GM12875 (cell line): ENCODE data around the gene DRC7.

Experiments used
- H3K4me3 ChIP-seq: one replicate; pipeline ENCODE4 v1.5.1; 2011; ENCODE audit warnings: low read depth, low read length, control low read depth
- TF ChIP-seq, protein P1 (sequence below): IDR thresholded peaks from 2 replicates; pipeline ENCODE4 v1.5.1; 2011; ENCODE audit warnings: low read depth, mild to moderate bottlenecking, control low read depth, inconsistent platforms, low read length, moderate library complexity, borderline replicate concordance; ENCODE audit not compliant: insufficient read depth

The DRC7 gene

DNA sequence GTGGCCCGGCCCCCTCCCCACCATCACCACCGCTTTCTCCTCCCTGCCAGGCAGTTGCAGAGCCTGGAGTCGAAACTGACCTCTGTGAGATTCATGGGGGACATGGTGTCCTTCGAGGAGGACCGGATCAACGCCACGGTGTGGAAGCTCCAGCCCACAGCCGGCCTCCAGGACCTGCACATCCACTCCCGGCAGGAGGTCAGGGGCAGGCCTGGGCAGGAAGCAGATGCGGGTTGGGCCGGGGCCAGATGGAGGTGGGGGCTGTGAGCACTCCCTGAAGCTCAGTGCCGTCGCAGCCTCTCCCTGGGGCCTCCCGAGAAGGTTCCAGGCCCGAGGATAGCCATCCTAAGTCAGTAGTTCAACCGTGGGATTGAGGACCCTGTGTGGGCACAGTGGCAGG lies 40.7 kb upstream of the DRC7 start:
- no peak overlapping the region for H3K4me3 ChIP-seq
- TF ChIP-seq, protein P1, sequence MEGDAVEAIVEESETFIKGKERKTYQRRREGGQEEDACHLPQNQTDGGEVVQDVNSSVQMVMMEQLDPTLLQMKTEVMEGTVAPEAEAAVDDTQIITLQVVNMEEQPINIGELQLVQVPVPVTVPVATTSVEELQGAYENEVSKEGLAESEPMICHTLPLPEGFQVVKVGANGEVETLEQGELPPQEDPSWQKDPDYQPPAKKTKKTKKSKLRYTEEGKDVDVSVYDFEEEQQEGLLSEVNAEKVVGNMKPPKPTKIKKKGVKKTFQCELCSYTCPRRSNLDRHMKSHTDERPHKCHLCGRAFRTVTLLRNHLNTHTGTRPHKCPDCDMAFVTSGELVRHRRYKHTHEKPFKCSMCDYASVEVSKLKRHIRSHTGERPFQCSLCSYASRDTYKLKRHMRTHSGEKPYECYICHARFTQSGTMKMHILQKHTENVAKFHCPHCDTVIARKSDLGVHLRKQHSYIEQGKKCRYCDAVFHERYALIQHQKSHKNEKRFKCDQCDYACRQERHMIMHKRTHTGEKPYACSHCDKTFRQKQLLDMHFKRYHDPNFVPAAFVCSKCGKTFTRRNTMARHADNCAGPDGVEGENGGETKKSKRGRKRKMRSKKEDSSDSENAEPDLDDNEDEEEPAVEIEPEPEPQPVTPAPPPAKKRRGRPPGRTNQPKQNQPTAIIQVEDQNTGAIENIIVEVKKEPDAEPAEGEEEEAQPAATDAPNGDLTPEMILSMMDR, result no peak

- H3K4me3 ChIP-seq, result no peak overlapping the region
- TF ChIP-seq, protein P1, result no peak
Measured at GRCh38 chr16:57656342-57656955, 38.2 kb upstream of the DRC7 start.

GRCh38 chr16:57657228-57657627 lies 37.4 kb upstream of the DRC7 start:
- H3K4me3 ChIP-seq, result no peak overlapping the region
- TF ChIP-seq, protein P1, result no peak

GRCh38 chr16:57658130-57658877 lies 36.3 kb upstream of the DRC7 start:
- no peak overlapping the region for H3K4me3 ChIP-seq
- TF ChIP-seq, protein P1, result no peak

- TF ChIP-seq, protein P1, result no peak
- no peak overlapping the region for H3K4me3 ChIP-seq
Measured at GRCh38 chr16:57658878-57659674, 35.5 kb upstream of the DRC7 start.

DNA sequence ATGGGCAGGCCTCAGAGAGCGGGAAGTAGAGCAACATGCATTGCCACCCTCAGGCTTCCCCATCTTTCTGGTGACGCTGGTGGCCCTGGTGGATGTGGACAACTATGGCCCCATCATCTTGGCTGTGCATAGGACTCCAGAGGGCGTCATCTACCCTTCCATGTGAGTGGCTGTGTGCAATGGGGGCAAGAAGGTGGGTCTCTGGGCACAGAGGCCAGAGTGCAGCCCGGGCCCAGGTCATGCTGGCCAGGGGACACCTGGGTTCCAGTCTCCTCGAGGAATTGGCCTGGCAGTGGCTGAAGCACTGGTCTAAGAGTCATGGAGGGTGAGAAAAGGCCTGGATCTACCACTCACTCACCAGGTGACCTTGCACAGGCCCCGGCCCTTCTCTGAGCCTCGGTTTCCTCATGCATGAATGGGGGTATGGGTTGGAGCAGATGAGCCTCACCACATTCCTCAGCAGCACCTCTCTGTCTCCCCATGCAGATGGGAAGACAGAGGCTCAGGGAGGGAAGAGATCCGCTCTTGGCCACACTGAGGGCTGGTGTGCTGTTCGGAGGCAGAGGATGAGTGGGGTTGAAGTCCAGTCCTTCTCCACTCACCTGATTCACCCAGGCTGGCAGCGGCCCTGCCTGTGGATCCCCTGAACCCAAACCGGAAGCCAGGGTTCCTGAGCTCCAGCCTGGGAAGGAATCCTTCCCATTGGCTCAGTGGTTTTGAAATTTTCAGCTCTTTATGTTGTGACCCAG lies 33.7 kb upstream of the DRC7 start:
- TF ChIP-seq, protein P1, result no peak

More for the DNA sequence above, 33.7 kb upstream of the DRC7 start:
- H3K4me3 ChIP-seq, result no peak overlapping the region
